ENCODE measurements around the gene THPO.

Gene THPO

DNA sequence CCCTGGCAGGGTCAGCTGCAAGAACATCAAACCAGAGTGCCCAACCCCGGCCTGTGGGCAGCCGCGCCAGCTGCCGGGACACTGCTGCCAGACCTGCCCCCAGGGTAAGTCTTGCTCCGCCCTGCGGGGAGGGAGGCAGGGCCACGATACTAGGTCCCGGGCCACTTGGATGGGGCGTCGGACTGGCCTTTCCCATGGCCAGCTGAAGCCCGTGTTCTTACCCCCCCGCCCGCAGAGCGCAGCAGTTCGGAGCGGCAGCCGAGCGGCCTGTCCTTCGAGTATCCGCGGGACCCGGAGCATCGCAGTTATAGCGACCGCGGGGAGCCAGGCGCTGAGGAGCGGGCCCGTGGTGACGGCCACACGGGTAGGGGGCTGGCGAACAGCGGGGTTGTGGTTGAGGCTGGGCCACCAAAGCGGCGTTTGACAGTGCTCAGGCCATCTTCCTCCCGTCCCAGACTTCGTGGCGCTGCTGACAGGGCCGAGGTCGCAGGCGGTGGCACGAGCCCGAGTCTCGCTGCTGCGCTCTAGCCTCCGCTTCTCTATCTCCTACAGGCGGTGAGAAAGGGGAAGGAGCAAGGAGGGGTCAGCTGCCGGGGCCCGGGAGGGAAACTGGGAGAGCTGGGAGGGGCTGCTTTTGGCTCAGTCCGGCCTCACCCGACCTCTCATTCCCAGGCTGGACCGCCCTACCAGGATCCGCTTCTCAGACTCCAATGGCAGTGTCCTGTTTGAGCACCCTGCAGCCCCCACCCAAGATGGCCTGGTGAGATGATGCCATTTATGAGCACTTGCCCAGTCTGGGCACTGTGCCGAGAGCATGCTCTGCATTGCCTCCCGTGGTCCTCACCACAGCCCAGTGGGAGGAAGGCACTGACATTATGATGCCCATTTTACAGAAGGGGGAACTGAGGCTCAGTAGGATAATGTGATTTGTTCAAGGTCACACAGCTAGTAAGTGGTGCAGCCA lies 3.5 kb upstream of the THPO start:
- ChIA-PET CTCF (interaction anchor here (1.7 to 6.8 kb wide), 2 partner anchors 9 to 13 kb away, joined by 5 to 34 read pairs; no protein-coding TSS in a partner anchor), POLR2A (no interaction called here)
- no peak for DNase-seq (ENCODE audit: extremely low spot score)
- TF ChIP-seq, protein P1, sequence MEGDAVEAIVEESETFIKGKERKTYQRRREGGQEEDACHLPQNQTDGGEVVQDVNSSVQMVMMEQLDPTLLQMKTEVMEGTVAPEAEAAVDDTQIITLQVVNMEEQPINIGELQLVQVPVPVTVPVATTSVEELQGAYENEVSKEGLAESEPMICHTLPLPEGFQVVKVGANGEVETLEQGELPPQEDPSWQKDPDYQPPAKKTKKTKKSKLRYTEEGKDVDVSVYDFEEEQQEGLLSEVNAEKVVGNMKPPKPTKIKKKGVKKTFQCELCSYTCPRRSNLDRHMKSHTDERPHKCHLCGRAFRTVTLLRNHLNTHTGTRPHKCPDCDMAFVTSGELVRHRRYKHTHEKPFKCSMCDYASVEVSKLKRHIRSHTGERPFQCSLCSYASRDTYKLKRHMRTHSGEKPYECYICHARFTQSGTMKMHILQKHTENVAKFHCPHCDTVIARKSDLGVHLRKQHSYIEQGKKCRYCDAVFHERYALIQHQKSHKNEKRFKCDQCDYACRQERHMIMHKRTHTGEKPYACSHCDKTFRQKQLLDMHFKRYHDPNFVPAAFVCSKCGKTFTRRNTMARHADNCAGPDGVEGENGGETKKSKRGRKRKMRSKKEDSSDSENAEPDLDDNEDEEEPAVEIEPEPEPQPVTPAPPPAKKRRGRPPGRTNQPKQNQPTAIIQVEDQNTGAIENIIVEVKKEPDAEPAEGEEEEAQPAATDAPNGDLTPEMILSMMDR (IDR thresholded peaks at IDR 0.05; ENCODE audit: control extremely low read depth, extremely low read depth, low read depth, missing control alignments), result no peak

DNA sequence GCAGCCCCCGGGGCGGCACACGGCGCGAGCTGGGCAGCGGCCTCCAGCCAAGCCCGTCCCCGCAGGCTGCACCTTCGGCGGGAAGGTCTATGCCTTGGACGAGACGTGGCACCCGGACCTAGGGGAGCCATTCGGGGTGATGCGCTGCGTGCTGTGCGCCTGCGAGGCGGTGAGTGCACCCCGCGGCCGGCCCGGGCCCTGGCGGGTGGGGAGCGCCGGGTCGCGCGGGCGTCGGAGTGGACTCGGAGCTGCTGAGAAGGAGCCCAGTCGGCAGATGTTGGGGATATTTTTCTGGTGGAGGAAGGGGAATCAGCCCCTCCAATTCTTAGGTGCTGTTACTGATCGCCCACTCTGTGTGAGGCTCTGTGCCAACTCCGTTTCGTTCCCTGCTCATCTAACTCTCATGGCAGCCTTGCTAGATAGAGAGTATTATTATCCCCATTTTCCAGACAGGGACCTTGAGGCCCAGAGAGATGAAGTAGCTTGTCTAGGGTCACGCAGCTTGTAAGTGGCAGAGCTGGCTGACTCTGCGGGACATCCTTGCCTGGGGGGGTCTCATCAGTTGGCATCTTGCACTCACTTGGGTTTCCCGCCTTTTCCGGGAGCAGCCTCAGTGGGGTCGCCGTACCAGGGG lies 2.7 kb upstream of the THPO start:
- TF ChIP-seq, protein P1 (IDR thresholded peaks at IDR 0.05; ENCODE audit: control extremely low read depth, extremely low read depth, low read depth, missing control alignments), result no peak
- no peak for DNase-seq (ENCODE audit: extremely low spot score)
- POLR2A ChIA-PET, result no interaction called here

DNA sequence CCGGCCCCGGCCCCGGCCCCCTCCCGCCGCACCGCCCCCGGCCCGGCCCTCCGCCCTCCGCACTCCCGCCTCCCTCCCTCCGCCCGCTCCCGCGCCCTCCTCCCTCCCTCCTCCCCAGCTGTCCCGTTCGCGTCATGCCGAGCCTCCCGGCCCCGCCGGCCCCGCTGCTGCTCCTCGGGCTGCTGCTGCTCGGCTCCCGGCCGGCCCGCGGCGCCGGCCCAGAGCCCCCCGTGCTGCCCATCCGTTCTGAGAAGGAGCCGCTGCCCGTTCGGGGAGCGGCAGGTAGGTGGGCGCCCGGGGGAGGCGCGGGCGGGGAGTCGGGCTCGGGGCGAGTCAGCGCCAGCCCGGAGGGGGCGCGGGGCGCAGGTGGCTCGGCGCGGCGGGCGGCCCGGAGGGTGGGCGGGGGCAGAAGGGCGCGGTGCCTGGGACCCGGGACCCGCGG lies 2.2 kb upstream of the THPO start:
- POLR2A ChIA-PET, result no interaction called here
- CTCF ChIA-PET, result interaction anchor here (6.8 kb wide), 1 partner anchor 8 kb away, joined by 34 read pairs; no protein-coding TSS in a partner anchor
- TF ChIP-seq, protein P1 (IDR thresholded peaks at IDR 0.05; ENCODE audit: control extremely low read depth, extremely low read depth, low read depth, missing control alignments), result no peak
- DNase-seq (ENCODE audit: extremely low spot score), result peak; percentile 42

More for the DNA sequence above, 2.7 kb upstream of the THPO start:
- CTCF ChIA-PET, result interaction anchor here (1.7 to 6.8 kb wide), 2 partner anchors 9 to 12 kb away, joined by 5 to 34 read pairs; no protein-coding TSS in a partner anchor

DNA sequence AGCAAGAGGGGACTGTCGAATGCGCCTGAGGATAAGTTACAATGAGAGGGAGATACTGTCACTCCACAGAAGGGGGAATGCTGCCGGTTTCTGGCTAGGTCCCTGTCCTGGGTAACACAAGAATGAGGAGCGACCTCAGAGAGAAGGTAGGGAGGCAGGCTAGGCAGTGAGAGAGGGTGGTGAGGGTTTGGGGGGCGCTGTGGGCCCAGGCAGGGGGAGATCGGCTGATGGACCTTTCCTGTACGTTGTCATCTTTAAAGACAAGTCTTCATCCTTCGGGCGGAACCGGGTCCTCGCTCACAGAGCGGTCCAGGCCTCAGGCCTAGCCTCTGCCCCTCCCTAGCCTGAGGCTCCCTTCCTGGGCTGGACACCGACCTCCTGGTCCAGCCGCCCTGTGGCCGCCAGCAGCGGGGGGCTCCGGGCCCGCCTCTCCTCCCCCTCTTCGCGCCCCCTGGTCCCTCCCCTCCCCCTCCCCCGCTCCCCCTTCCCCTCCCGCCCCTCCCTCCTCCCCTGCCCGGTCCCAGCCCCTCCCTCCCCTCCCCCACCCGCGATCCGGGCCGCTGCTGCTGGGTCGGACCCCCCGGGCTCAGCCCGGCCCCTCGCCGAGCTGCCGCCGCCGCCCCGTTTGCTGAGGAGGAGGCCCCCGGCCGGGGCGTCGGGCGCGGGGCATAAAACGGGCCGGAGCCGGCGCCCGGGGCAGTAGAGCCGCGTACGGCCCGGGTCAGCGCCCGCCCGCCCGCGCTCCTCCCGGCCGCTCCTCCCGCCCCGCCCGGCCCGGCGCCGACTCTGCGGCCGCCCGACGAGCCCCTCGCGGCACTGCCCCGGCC lies 1.6 kb upstream of the THPO start, which contains the start of gene CHRD:
CHRD (plus strand) TSS at position 697 of the 827 bp plus-strand sequence. CDS start 265 bp downstream, outside the sequence.
- TF ChIP-seq, protein P1 (IDR thresholded peaks at IDR 0.05; ENCODE audit: control extremely low read depth, extremely low read depth, low read depth, missing control alignments), result no peak
- CTCF ChIA-PET, result interaction anchor here (6.8 kb wide), 1 partner anchor 8 kb away, joined by 34 read pairs; no protein-coding TSS in a partner anchor
- POLR2A ChIA-PET, result no interaction called here
- DNase-seq (ENCODE audit: extremely low spot score), result no peak

DNA sequence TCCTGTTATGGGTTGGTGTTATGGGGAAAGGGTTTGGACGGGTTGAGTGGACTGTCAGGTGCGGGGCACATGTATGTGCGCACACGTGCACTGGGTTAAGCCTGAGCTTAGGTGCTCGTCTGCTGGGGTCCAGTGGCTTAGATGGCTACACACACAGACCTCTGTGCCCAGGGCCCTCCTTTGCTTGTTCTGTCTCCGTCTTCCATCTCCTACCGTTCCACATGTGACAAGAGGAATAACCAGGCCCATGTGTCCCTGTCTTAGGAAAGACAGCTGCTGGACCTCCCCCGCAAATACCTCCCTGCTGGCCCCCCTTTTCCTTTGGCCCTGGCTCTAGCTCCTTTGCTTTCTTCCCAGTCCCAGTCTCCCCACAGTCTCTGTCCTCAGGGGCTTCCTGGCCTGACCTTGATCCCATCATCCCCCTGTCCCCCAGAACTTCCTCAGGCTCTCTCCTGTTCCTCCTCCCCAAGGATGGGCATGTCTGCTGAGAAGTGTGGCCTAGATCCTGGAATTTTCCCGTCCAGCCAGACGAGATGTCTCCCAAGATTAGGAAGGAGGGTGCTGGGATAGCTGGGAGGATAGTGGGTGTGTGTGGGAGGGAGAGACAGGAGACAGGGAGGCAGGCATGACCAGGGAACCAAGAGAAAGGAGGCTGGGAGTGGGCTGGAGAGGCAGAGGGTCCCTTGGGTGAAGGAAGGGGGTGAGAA lies 797 bp upstream of the THPO start:
- POLR2A ChIA-PET, result no interaction called here
- no peak for DNase-seq (ENCODE audit: extremely low spot score)
- CTCF ChIA-PET, result interaction anchor here (1.3 kb wide), 1 partner anchor 162 kb away, joined by 3 read pairs; no protein-coding TSS in a partner anchor
- TF ChIP-seq, protein P1 (IDR thresholded peaks at IDR 0.05; ENCODE audit: control extremely low read depth, extremely low read depth, low read depth, missing control alignments), result no peak

All from GM10248 (cell line).